Activated CD4-positive, CD25-positive, alpha-beta regulatory T cell treated with anti-CD3 and anti-CD28 coated beads, Interleukin-2, amount 50 U/mL, for 24 hours (primary cell): ENCODE measurements around the gene CABP7.

Experiments
- ATAC-seq, 2 donors: fragments of 150-1000 bp; cut with Tn5 transposase; one replicate each; pipeline ENCODE4 v1.10.0; 2021; ENCODE audit warnings: mild to moderate bottlenecking in 1 of 2, moderate library complexity in 1 of 2

The CABP7 gene

DNA sequence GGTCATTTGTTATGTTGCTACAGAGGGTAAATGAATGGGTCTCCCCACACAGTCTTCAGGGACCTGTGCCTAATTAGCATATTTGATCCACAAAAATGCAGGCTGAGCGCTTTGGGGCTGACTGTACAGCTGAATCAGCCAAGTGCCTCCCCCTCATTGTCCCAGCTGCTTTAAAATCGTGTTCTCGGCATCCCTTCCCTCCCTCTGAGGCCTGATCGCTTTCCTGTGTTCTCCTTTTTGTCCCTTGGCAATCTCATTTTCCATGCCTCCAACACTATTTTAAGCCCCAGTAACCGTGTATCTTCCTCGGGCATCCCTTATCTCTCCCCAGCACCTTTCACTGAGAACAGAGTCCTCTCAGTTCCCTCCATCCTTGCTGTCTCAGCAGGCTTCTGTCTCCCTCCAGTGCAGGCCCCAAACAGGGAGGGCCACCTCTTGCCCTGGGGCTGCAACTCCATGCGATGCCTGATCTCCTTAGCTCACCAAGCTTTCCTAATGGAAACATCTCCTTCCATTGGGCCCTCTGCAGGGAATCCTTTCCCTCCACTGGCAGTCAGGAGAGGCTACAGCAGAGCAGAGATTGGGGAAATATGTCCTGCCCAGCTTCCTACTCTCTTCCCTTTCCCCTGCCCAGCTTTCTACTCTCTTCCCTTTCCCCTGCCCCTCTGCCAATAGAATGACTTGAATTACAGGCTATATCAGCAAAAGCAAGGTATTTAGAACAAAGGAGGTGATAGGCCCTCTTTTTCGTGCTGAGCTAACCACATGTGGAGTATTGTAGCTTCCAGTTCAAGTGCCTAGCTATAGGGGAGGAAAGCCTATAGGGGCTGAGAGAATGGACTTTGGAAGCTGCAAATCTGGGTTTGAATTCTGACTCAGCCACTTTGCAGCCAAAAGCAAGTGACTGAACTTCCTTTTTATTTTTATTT, 61.2 kb downstream of the CABP7 start:
- ATAC-seq, result no peak
